ENCODE measurements around the gene RING1. TPM values are rescaled to one million over a fixed set of nuclear protein-coding genes. Genes with fewer than 3 reads are reported as not detected.
A peak's percentile ranks its signal among the peaks of the same experiment; 100 is the strongest.

The RING1 gene
- total RNA-seq, 2 donors from 2014 or later = 31.0 to 31.8 TPM

DNA sequence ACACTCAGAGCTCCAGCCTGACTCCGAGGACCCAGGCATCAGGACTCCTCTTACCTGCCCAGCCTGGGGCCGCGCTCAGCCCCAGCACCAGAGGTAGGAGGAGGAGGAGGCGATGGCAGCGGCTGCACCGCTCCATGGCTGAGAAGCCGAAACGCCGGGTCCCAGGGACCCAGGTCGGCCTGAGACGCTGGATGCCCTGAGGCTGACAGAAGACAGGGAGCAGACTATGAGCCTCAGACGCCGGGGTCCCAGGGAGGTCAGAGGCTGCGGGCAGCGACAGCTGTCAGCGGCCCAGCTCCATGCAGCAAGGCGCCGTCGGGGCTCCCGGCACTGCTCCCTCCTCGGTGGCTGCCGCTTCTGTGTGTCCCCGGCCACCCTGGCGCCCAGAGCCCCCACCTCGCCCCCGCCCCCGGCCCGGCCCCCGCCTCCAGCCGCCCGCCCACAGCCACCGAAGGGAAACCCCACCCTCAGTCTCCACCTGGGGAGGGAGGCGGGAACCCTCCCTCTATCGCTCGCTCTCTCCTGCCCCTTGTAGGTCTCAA is 16.1 kb upstream of the RING1 start, which contains the start of gene COL11A2:
Gene COL11A2, minus strand, starts transcription at position 363 of the 542 bp plus-strand sequence. Its CDS starts 227 bp downstream, at position 136.
- H3K27me3 Mint-ChIP-seq (ENCODE audit: insufficient read depth) = peaks cover 50% of the 10 kb centered on the region
- Histone ChIP-seq H3K4me3 (ENCODE audit: low read length) (peak within 1 kb of the TSS; percentile 72), H3K9ac (ENCODE audit: extremely low read depth, low read length, poor library complexity, severe bottlenecking) (no peak within 1 kb of the TSS), H3K9me3 (ENCODE audit: control insufficient read depth, low read length) (no peaks in the 10 kb centered on the region), H3K27ac (ENCODE audit: low read depth, low read length) (no peak within 1 kb of the TSS), H3K27me3 (ENCODE audit: control insufficient read depth, insufficient read depth, low read length, poor library complexity, severe bottlenecking) (peaks cover 50% of the 10 kb centered on the region), H3K4me1 (ENCODE audit: control insufficient read depth, insufficient read depth, low read length) (peaks cover 4% of the 10 kb centered on the region), H3K36me3 (ENCODE audit: control insufficient read depth, insufficient read depth, low read length) (peaks cover 28% of the 10 kb centered on the region)
- H3K9me3 Mint-ChIP-seq = no peaks in the 10 kb centered on the region
- no peak within 1 kb of the TSS for H3K27ac Mint-ChIP-seq
- peaks cover 11% of the 10 kb centered on the region for H3K4me1 Mint-ChIP-seq
- TF ChIP-seq, protein P1, sequence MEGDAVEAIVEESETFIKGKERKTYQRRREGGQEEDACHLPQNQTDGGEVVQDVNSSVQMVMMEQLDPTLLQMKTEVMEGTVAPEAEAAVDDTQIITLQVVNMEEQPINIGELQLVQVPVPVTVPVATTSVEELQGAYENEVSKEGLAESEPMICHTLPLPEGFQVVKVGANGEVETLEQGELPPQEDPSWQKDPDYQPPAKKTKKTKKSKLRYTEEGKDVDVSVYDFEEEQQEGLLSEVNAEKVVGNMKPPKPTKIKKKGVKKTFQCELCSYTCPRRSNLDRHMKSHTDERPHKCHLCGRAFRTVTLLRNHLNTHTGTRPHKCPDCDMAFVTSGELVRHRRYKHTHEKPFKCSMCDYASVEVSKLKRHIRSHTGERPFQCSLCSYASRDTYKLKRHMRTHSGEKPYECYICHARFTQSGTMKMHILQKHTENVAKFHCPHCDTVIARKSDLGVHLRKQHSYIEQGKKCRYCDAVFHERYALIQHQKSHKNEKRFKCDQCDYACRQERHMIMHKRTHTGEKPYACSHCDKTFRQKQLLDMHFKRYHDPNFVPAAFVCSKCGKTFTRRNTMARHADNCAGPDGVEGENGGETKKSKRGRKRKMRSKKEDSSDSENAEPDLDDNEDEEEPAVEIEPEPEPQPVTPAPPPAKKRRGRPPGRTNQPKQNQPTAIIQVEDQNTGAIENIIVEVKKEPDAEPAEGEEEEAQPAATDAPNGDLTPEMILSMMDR (conservative IDR thresholded peaks at IDR 0.05) = no peak
- peaks cover 30% of the 10 kb centered on the region for H3K36me3 Mint-ChIP-seq (ENCODE audit: low read depth)
- 22 to 60% methylated on average over 1 to 32 of the region's 35 CpGs for WGBS, 2 experiments (ENCODE audit: insufficient coverage in 1 of 2, insufficient read length in 1 of 2)
- peak within 1 kb of the TSS; percentile 61 for H3K4me3 Mint-ChIP-seq
- peak; percentile 71 for DNase-seq

GRCh38 chr6:33192671-33193602 is 15.4 kb upstream of the RING1 start:
- H3K4me3 ChIP-seq (ENCODE audit: low read length) = peak overlapping the region; percentile 72
- H3K9me3 ChIP-seq (ENCODE audit: control insufficient read depth, low read length) = no peaks in the 10 kb centered on the region
- peak; percentile 67 for DNase-seq
- H3K36me3 ChIP-seq (ENCODE audit: control insufficient read depth, insufficient read depth, low read length) = peaks cover 28% of the 10 kb centered on the region
- no peak overlapping the region for H3K9ac ChIP-seq (ENCODE audit: extremely low read depth, low read length, poor library complexity, severe bottlenecking)
- H3K27me3 ChIP-seq (ENCODE audit: control insufficient read depth, insufficient read depth, low read length, poor library complexity, severe bottlenecking) = peaks cover 45% of the 10 kb centered on the region
- Mint-ChIP-seq H3K27me3 (ENCODE audit: insufficient read depth) (peaks cover 42% of the 10 kb centered on the region), H3K27ac (no peak overlapping the region), H3K4me1 (peaks cover 11% of the 10 kb centered on the region), H3K9me3 (no peaks in the 10 kb centered on the region), H3K4me3 (peak overlapping the region; percentile 61), H3K36me3 (ENCODE audit: low read depth) (peaks cover 30% of the 10 kb centered on the region)
- H3K27ac ChIP-seq (ENCODE audit: low read depth, low read length) = no peak overlapping the region
- TF ChIP-seq, protein P1 (conservative IDR thresholded peaks at IDR 0.05) = no peak
- WGBS, 2 experiments (ENCODE audit: insufficient coverage in 1 of 2, insufficient read length in 1 of 2) = 6 to 12% methylated on average over 7 to 64 of the region's 72 CpGs
- peaks cover 4% of the 10 kb centered on the region for H3K4me1 ChIP-seq (ENCODE audit: control insufficient read depth, insufficient read depth, low read length)

DNA sequence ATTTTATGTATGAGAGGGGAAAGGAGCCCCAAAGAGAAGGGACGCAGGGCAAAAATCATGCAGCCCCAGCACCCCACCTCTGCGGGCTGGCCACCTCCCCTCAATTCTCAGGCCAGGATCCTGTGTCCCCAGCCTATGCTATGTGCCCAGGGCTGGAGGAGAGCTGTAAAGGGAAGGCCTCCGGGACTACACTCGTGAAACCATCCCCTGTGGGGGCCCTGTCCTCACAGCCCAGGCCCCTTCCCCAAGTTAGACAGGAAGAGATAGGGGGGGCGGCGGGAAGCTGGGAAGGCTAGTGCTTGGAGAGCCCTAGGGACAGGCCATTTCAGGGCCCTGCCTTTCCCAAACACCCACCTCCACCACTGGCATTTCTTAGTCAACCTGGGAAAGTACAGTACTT is 14.7 kb upstream of the RING1 start:
- H3K36me3 ChIP-seq (ENCODE audit: control insufficient read depth, insufficient read depth, low read length) = peaks cover 28% of the 10 kb centered on the region
- H3K27me3 ChIP-seq (ENCODE audit: control insufficient read depth, insufficient read depth, low read length, poor library complexity, severe bottlenecking) = peaks cover 38% of the 10 kb centered on the region
- H3K4me1 ChIP-seq (ENCODE audit: control insufficient read depth, insufficient read depth, low read length) = peaks cover 4% of the 10 kb centered on the region
- no peak overlapping the region for H3K4me3 ChIP-seq (ENCODE audit: low read length)
- no peak overlapping the region for H3K27ac ChIP-seq (ENCODE audit: low read depth, low read length)
- Mint-ChIP-seq H3K27me3 (ENCODE audit: insufficient read depth) (peaks cover 37% of the 10 kb centered on the region), H3K27ac (no peak overlapping the region), H3K36me3 (ENCODE audit: low read depth) (peaks cover 30% of the 10 kb centered on the region), H3K9me3 (no peaks in the 10 kb centered on the region), H3K4me3 (peak overlapping the region; percentile 61), H3K4me1 (peaks cover 11% of the 10 kb centered on the region)
- 77% methylated on average over 6 of the region's 6 CpGs; no CpG with 5 or more reads in 1 of the 2 experiments for WGBS, 2 experiments (ENCODE audit: insufficient coverage in 1 of 2, insufficient read length in 1 of 2)
- H3K9ac ChIP-seq (ENCODE audit: extremely low read depth, low read length, poor library complexity, severe bottlenecking) = no peak overlapping the region
- no peaks in the 10 kb centered on the region for H3K9me3 ChIP-seq (ENCODE audit: control insufficient read depth, low read length)
- DNase-seq = peak; percentile 56
- TF ChIP-seq, protein P1 (conservative IDR thresholded peaks at IDR 0.05) = no peak
